Neural crest cell (in vitro differentiated cells): ENCODE results near the gene NUP210. TPM values are rescaled to one million over a fixed set of nuclear protein-coding genes. Genes with fewer than 3 reads are reported as not detected.

Source experiments
- DNase-seq: peaks from one replicate; pipeline ENCODE4 v3.0.0; 2021; ENCODE audit warnings: low read depth, mixed read lengths, low spot score
- H3K27ac Mint-ChIP-seq: one replicate; pipeline ENCODE4 v1.8.0; 2021; ENCODE audit warnings: mild to moderate bottlenecking, mixed read lengths; ENCODE audit not compliant: unreplicated experiment
- H3K27me3 Mint-ChIP-seq: 2 replicates; pipeline ENCODE4 v1.8.0; 2021; ENCODE audit warnings: low read depth, mild to moderate bottlenecking, mixed read lengths
- H3K36me3 Mint-ChIP-seq: 2 replicates; pipeline ENCODE4 v1.8.0; 2021; ENCODE audit warnings: low read depth, mild to moderate bottlenecking, mixed read lengths
- H3K4me1 Mint-ChIP-seq: 2 replicates; pipeline ENCODE4 v1.8.0; 2021; ENCODE audit warnings: mixed read lengths
- H3K4me3 Mint-ChIP-seq: one replicate; pipeline ENCODE4 v1.8.0; 2021; ENCODE audit warnings: mild to moderate bottlenecking, mixed read lengths
- H3K9me3 Mint-ChIP-seq: 2 replicates; pipeline ENCODE4 v1.8.0; 2021; ENCODE audit warnings: mixed read lengths
- CTCF ChIP-seq: fragments of 200-600 bp; sonication (generic); conservative IDR thresholded peaks from 2 replicates; pipeline ENCODE4 v1.5.0; 2021; ENCODE audit warnings: antibody characterized with exemption, mild to moderate bottlenecking
- total RNA-seq: library from RNA; stranded (reverse); gene quantifications from 2 replicates; pipeline ENCODE4 v1.2.1, GENCODE V29; 2021

NUP210 gene
- total RNA-seq, 1 donor from 2014 or later: 59.4 TPM

GRCh38 chr3:13362551-13362950, 57.6 kb downstream of the NUP210 start:
- H3K4me3 Mint-ChIP-seq: no peak overlapping the region
- H3K4me1 Mint-ChIP-seq: no peaks in the 10 kb centered on the region
- no peak for DNase-seq
- peaks cover 8% of the 10 kb centered on the region for H3K36me3 Mint-ChIP-seq
- no peak for TF ChIP-seq CTCF
- no peaks in the 10 kb centered on the region for H3K9me3 Mint-ChIP-seq
- no peaks in the 10 kb centered on the region for H3K27me3 Mint-ChIP-seq
- no peak overlapping the region for H3K27ac Mint-ChIP-seq

GRCh38 chr3:13359916-13360315, 60.2 kb downstream of the NUP210 start:
- no peaks in the 10 kb centered on the region for H3K9me3 Mint-ChIP-seq
- H3K4me3 Mint-ChIP-seq: no peak overlapping the region
- H3K4me1 Mint-ChIP-seq: no peaks in the 10 kb centered on the region
- DNase-seq: no peak
- peaks cover 9% of the 10 kb centered on the region for H3K36me3 Mint-ChIP-seq
- TF ChIP-seq CTCF: no peak
- no peaks in the 10 kb centered on the region for H3K27me3 Mint-ChIP-seq
- no peak overlapping the region for H3K27ac Mint-ChIP-seq

GRCh38 chr3:13358643-13359042, 61.5 kb downstream of the NUP210 start:
- no peak overlapping the region for H3K4me3 Mint-ChIP-seq
- peaks cover 9% of the 10 kb centered on the region for H3K36me3 Mint-ChIP-seq
- H3K27ac Mint-ChIP-seq: no peak overlapping the region
- TF ChIP-seq CTCF: no peak
- no peak for DNase-seq
- H3K27me3 Mint-ChIP-seq: no peaks in the 10 kb centered on the region
- H3K9me3 Mint-ChIP-seq: no peaks in the 10 kb centered on the region
- no peaks in the 10 kb centered on the region for H3K4me1 Mint-ChIP-seq

DNA sequence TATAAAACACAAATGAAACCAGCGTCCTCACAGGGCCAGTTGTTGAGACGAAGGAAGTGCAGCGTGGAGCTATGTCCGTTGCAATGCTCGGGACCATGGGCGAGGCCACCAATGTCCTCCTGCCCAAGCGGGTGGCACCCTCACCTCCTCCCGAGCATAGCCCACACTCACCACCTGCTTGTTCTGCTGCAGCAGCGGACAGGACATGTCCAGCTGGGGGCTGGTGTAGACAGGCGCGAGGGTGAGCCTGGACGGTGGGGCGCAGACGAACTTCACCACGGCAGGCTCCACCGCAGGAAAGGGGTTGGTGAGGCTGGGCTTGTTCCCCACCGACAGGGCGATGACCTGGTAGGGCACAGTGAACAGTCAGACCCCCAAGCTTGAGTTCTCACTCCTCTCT, 62.1 kb downstream of the NUP210 start:
- H3K4me3 Mint-ChIP-seq: no peak overlapping the region
- no peak for DNase-seq
- H3K9me3 Mint-ChIP-seq: no peaks in the 10 kb centered on the region
- H3K27me3 Mint-ChIP-seq: no peaks in the 10 kb centered on the region
- peaks cover 6% of the 10 kb centered on the region for H3K36me3 Mint-ChIP-seq
- no peak overlapping the region for H3K27ac Mint-ChIP-seq
- H3K4me1 Mint-ChIP-seq: no peaks in the 10 kb centered on the region
- TF ChIP-seq CTCF: no peak

DNA sequence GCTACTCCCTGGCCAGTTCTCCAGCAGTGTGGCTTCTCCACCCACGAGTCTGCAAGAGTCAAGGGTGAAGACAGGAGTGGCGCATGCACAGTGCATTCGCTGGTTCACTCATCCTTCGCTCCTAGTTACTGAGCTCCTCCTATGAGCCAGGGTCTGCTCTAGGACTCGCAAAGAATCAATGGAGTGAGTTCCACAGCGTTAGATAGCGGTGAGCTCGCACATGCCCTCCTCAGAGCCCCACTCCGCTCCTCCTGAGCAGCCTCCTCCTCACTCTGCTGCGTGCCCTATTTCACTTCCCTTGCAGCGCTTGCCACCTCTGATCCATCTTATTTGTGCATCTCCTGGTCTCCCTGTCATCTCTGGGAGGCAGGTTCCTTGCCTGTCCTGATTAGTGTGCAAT, 63.0 kb downstream of the NUP210 start:
- H3K27me3 Mint-ChIP-seq: no peaks in the 10 kb centered on the region
- no peak for DNase-seq
- no peaks in the 10 kb centered on the region for H3K9me3 Mint-ChIP-seq
- no peaks in the 10 kb centered on the region for H3K4me1 Mint-ChIP-seq
- peaks cover 3% of the 10 kb centered on the region for H3K36me3 Mint-ChIP-seq
- TF ChIP-seq CTCF: no peak
- H3K27ac Mint-ChIP-seq: no peak overlapping the region
- H3K4me3 Mint-ChIP-seq: no peak overlapping the region

GRCh38 chr3:13353936-13354542, 66.1 kb downstream of the NUP210 start:
- H3K4me3 Mint-ChIP-seq: no peak overlapping the region
- peaks cover 10% of the 10 kb centered on the region for H3K4me1 Mint-ChIP-seq
- peak; percentile 33 for TF ChIP-seq CTCF
- H3K36me3 Mint-ChIP-seq: peaks cover 13% of the 10 kb centered on the region
- no peak for DNase-seq
- no peaks in the 10 kb centered on the region for H3K9me3 Mint-ChIP-seq
- H3K27me3 Mint-ChIP-seq: no peaks in the 10 kb centered on the region
- H3K27ac Mint-ChIP-seq: no peak overlapping the region
